Activated naive CD8-positive, alpha-beta T cell (primary cell): ENCODE results near the gene SEC24B.
A peak's percentile ranks its signal among the peaks of the same experiment; 100 is the strongest.

Experiments used
- H3K27ac Mint-ChIP-seq: one replicate; pipeline ENCODE4 v1.8.0; 2021; ENCODE audit warnings: mixed read lengths
- H3K27me3 Mint-ChIP-seq: one replicate; pipeline ENCODE4 v1.8.0; 2021; ENCODE audit warnings: mixed read lengths
- H3K36me3 Mint-ChIP-seq: one replicate; pipeline ENCODE4 v1.8.0; 2021; ENCODE audit warnings: mixed read lengths
- H3K4me1 Mint-ChIP-seq: one replicate; pipeline ENCODE4 v1.8.0; 2021; ENCODE audit warnings: low read depth, mixed read lengths
- H3K4me3 Mint-ChIP-seq: one replicate; pipeline ENCODE4 v1.8.0; 2021; ENCODE audit warnings: mild to moderate bottlenecking, mixed read lengths
- H3K9me3 Mint-ChIP-seq: one replicate; pipeline ENCODE4 v1.8.0; 2021; ENCODE audit warnings: low read depth, mixed read lengths

SEC24B gene

GRCh38 chr4:109433205-109434006, at the start of gene SEC24B:
Gene SEC24B (plus strand): TSS chr4:109433815. CDS start chr4:109433870, 55 bp downstream.
- peaks cover 43% of the 10 kb centered on the region for H3K4me1 Mint-ChIP-seq
- H3K4me3 Mint-ChIP-seq: peak within 1 kb of the TSS; percentile 92
- H3K27me3 Mint-ChIP-seq: no peaks in the 10 kb centered on the region
- H3K27ac Mint-ChIP-seq: peak within 1 kb of the TSS; percentile 95
- no peaks in the 10 kb centered on the region for H3K9me3 Mint-ChIP-seq
- H3K36me3 Mint-ChIP-seq: peaks cover 2% of the 10 kb centered on the region

GRCh38 chr4:109383823-109384222, 49.8 kb upstream of the SEC24B start:
- no peaks in the 10 kb centered on the region for H3K4me1 Mint-ChIP-seq
- peaks cover 5% of the 10 kb centered on the region for H3K27me3 Mint-ChIP-seq
- no peak overlapping the region for H3K4me3 Mint-ChIP-seq
- peaks cover 2% of the 10 kb centered on the region for H3K36me3 Mint-ChIP-seq
- H3K27ac Mint-ChIP-seq: no peak overlapping the region
- H3K9me3 Mint-ChIP-seq: no peaks in the 10 kb centered on the region

GRCh38 chr4:109385260-109385659, 48.4 kb upstream of the SEC24B start:
- Mint-ChIP-seq H3K27me3 (peaks cover 5% of the 10 kb centered on the region), H3K4me3 (no peak overlapping the region), H3K9me3 (no peaks in the 10 kb centered on the region), H3K27ac (no peak overlapping the region), H3K36me3 (peaks cover 2% of the 10 kb centered on the region), H3K4me1 (no peaks in the 10 kb centered on the region)

- H3K4me1 Mint-ChIP-seq: no peaks in the 10 kb centered on the region
- H3K36me3 Mint-ChIP-seq: peaks cover 2% of the 10 kb centered on the region
- H3K4me3 Mint-ChIP-seq: no peak overlapping the region
- no peak overlapping the region for H3K27ac Mint-ChIP-seq
- no peaks in the 10 kb centered on the region for H3K9me3 Mint-ChIP-seq
- peaks cover 14% of the 10 kb centered on the region for H3K27me3 Mint-ChIP-seq
Measured at GRCh38 chr4:109389369-109390114, 44.1 kb upstream of the SEC24B start.

- H3K4me1 Mint-ChIP-seq: no peaks in the 10 kb centered on the region
- no peak overlapping the region for H3K4me3 Mint-ChIP-seq
- H3K9me3 Mint-ChIP-seq: no peaks in the 10 kb centered on the region
- no peak overlapping the region for H3K27ac Mint-ChIP-seq
- peaks cover 2% of the 10 kb centered on the region for H3K36me3 Mint-ChIP-seq
- H3K27me3 Mint-ChIP-seq: peaks cover 14% of the 10 kb centered on the region
Measured at GRCh38 chr4:109390115-109390768, 43.4 kb upstream of the SEC24B start.

GRCh38 chr4:109395694-109396093, 37.9 kb upstream of the SEC24B start:
- H3K36me3 Mint-ChIP-seq: peaks cover 2% of the 10 kb centered on the region
- H3K27me3 Mint-ChIP-seq: peaks cover 10% of the 10 kb centered on the region
- no peak overlapping the region for H3K27ac Mint-ChIP-seq
- no peaks in the 10 kb centered on the region for H3K9me3 Mint-ChIP-seq
- H3K4me3 Mint-ChIP-seq: no peak overlapping the region
- no peaks in the 10 kb centered on the region for H3K4me1 Mint-ChIP-seq

GRCh38 chr4:109398928-109399327, 34.7 kb upstream of the SEC24B start:
- no peaks in the 10 kb centered on the region for H3K36me3 Mint-ChIP-seq
- H3K4me3 Mint-ChIP-seq: no peak overlapping the region
- H3K4me1 Mint-ChIP-seq: no peaks in the 10 kb centered on the region
- peaks cover 2% of the 10 kb centered on the region for H3K27me3 Mint-ChIP-seq
- no peaks in the 10 kb centered on the region for H3K9me3 Mint-ChIP-seq
- H3K27ac Mint-ChIP-seq: no peak overlapping the region

GRCh38 chr4:109406337-109406931, 27.2 kb upstream of the SEC24B start:
- Mint-ChIP-seq H3K4me1 (no peaks in the 10 kb centered on the region), H3K4me3 (no peak overlapping the region), H3K27me3 (no peaks in the 10 kb centered on the region), H3K36me3 (no peaks in the 10 kb centered on the region), H3K27ac (no peak overlapping the region), H3K9me3 (no peaks in the 10 kb centered on the region)

- no peaks in the 10 kb centered on the region for H3K9me3 Mint-ChIP-seq
- no peak overlapping the region for H3K4me3 Mint-ChIP-seq
- H3K27me3 Mint-ChIP-seq: no peaks in the 10 kb centered on the region
- no peak overlapping the region for H3K27ac Mint-ChIP-seq
- no peaks in the 10 kb centered on the region for H3K4me1 Mint-ChIP-seq
- H3K36me3 Mint-ChIP-seq: no peaks in the 10 kb centered on the region
Measured at GRCh38 chr4:109407027-109407737, 26.4 kb upstream of the SEC24B start.

- Mint-ChIP-seq H3K4me1 (no peaks in the 10 kb centered on the region), H3K9me3 (no peaks in the 10 kb centered on the region), H3K4me3 (no peak overlapping the region), H3K27me3 (no peaks in the 10 kb centered on the region), H3K36me3 (no peaks in the 10 kb centered on the region), H3K27ac (no peak overlapping the region)
Measured at GRCh38 chr4:109408711-109409110, 24.9 kb upstream of the SEC24B start.

- Mint-ChIP-seq H3K9me3 (no peaks in the 10 kb centered on the region), H3K27me3 (no peaks in the 10 kb centered on the region), H3K4me3 (no peak overlapping the region), H3K27ac (no peak overlapping the region), H3K4me1 (no peaks in the 10 kb centered on the region), H3K36me3 (peaks cover 2% of the 10 kb centered on the region)
Measured at GRCh38 chr4:109410226-109410625, 23.4 kb upstream of the SEC24B start.

- Mint-ChIP-seq H3K27ac (no peak overlapping the region), H3K4me3 (no peak overlapping the region), H3K9me3 (no peaks in the 10 kb centered on the region)
Measured at GRCh38 chr4:109410776-109411175, 22.8 kb upstream of the SEC24B start.

GRCh38 chr4:109411964-109412363, 21.7 kb upstream of the SEC24B start:
- no peak overlapping the region for H3K4me3 Mint-ChIP-seq
- no peaks in the 10 kb centered on the region for H3K9me3 Mint-ChIP-seq
- no peaks in the 10 kb centered on the region for H3K4me1 Mint-ChIP-seq
- H3K36me3 Mint-ChIP-seq: peaks cover 2% of the 10 kb centered on the region
- H3K27me3 Mint-ChIP-seq: no peaks in the 10 kb centered on the region
- H3K27ac Mint-ChIP-seq: no peak overlapping the region

More at GRCh38 chr4:109410776-109411175, 22.8 kb upstream of the SEC24B start:
- no peaks in the 10 kb centered on the region for H3K4me1 Mint-ChIP-seq
- H3K27me3 Mint-ChIP-seq: no peaks in the 10 kb centered on the region
- peaks cover 2% of the 10 kb centered on the region for H3K36me3 Mint-ChIP-seq

GRCh38 chr4:109412776-109413175, 20.8 kb upstream of the SEC24B start:
- Mint-ChIP-seq H3K27me3 (no peaks in the 10 kb centered on the region), H3K4me1 (no peaks in the 10 kb centered on the region), H3K27ac (no peak overlapping the region), H3K36me3 (peaks cover 2% of the 10 kb centered on the region), H3K9me3 (no peaks in the 10 kb centered on the region), H3K4me3 (no peak overlapping the region)
